ENCODE measurements around the gene KCNE2.
"Not testable (repeated sequence)": the region's sequence is repeated elsewhere in the genome, so short reads cannot be mapped to it uniquely, and the experiment has no call there.

KCNE2 gene

GRCh38 chr21:34353182-34353581 is 10.6 kb upstream of the KCNE2 start:
- FAIRE-seq (no peak), DNase-seq (ENCODE audit: low spot score) (no peak)

- DNase-seq (ENCODE audit: low spot score) (no peak), FAIRE-seq (no peak)
Measured at GRCh38 chr21:34354836-34355235, 9.0 kb upstream of the KCNE2 start.

GRCh38 chr21:34355570-34355969 is 8.2 kb upstream of the KCNE2 start:
- FAIRE-seq = no peak
- no peak for DNase-seq (ENCODE audit: low spot score)

GRCh38 chr21:34357889-34358288 is 5.9 kb upstream of the KCNE2 start:
- DNase-seq (ENCODE audit: low spot score) (no peak), FAIRE-seq (no peak)

- FAIRE-seq (no peak), DNase-seq (ENCODE audit: low spot score) (no peak)
Measured at GRCh38 chr21:34358866-34359265, 4.9 kb upstream of the KCNE2 start.

- no peak for DNase-seq (ENCODE audit: low spot score)
- no peak for FAIRE-seq
Measured at GRCh38 chr21:34360488-34361241, 3.1 kb upstream of the KCNE2 start.

GRCh38 chr21:34362136-34362444 is 1.7 kb upstream of the KCNE2 start:
- DNase-seq (ENCODE audit: low spot score) (no peak), FAIRE-seq (no peak)

- DNase-seq (ENCODE audit: low spot score) (no peak), FAIRE-seq (no peak)
Measured at GRCh38 chr21:34362670-34363069, 1.1 kb upstream of the KCNE2 start.

- FAIRE-seq (no peak), DNase-seq (ENCODE audit: low spot score) (no peak)
Measured at GRCh38 chr21:34364921-34365320, 1.1 kb downstream of the KCNE2 start.

- DNase-seq (ENCODE audit: low spot score) = no peak
- FAIRE-seq = no peak
Measured at GRCh38 chr21:34365809-34366208, 2.0 kb downstream of the KCNE2 start.

GRCh38 chr21:34367320-34367935 is 3.6 kb downstream of the KCNE2 start:
- DNase-seq (ENCODE audit: low spot score) (no peak), FAIRE-seq (no peak)

- no peak for FAIRE-seq
- no peak for DNase-seq (ENCODE audit: low spot score)
Measured at GRCh38 chr21:34369741-34370140, 5.9 kb downstream of the KCNE2 start.

- no peak for FAIRE-seq
Measured at GRCh38 chr21:34372321-34372720, 8.5 kb downstream of the KCNE2 start.

GRCh38 chr21:34374462-34374861 is 10.7 kb downstream of the KCNE2 start:
- DNase-seq (ENCODE audit: low spot score); FAIRE-seq: not testable (repeated sequence)

More at GRCh38 chr21:34372321-34372720, 8.5 kb downstream of the KCNE2 start:
- no peak for DNase-seq (ENCODE audit: low spot score)

- FAIRE-seq; DNase-seq (ENCODE audit: low spot score): not testable (repeated sequence)
Measured at GRCh38 chr21:34374940-34375618, 11.3 kb downstream of the KCNE2 start, which contains the start of gene SMIM11. Gene SMIM11 (plus strand): TSS chr21:34375507. CDS start chr21:34379505, 3,998 bp downstream.

- DNase-seq (ENCODE audit: low spot score); FAIRE-seq: not testable (repeated sequence)
Measured at GRCh38 chr21:34375619-34375972, 11.8 kb downstream of the KCNE2 start.

- FAIRE-seq = not testable (repeated sequence)
Measured at GRCh38 chr21:34383138-34383537, 19.3 kb downstream of the KCNE2 start.

GRCh38 chr21:34383724-34384415 is 20.1 kb downstream of the KCNE2 start:
- DNase-seq (ENCODE audit: low spot score); FAIRE-seq: not testable (repeated sequence)

More at GRCh38 chr21:34383138-34383537, 19.3 kb downstream of the KCNE2 start:
- DNase-seq (ENCODE audit: low spot score) = not testable (repeated sequence)

- not testable (repeated sequence) for FAIRE-seq; DNase-seq (ENCODE audit: low spot score)
Measured at GRCh38 chr21:34400522-34400921, 36.7 kb downstream of the KCNE2 start.

GRCh38 chr21:34404742-34405141 is 40.9 kb downstream of the KCNE2 start:
- not testable (repeated sequence) for FAIRE-seq; DNase-seq (ENCODE audit: low spot score)

- DNase-seq (ENCODE audit: low spot score); FAIRE-seq: not testable (repeated sequence)
Measured at GRCh38 chr21:34405686-34406085, 41.9 kb downstream of the KCNE2 start.

GRCh38 chr21:34406102-34406501 is 42.3 kb downstream of the KCNE2 start:
- DNase-seq (ENCODE audit: low spot score); FAIRE-seq: not testable (repeated sequence)
